WTC11 (cell line): ENCODE data around the gene TTI1.

Experiments
- SMAD4 ChIP-seq: sonication (generic); formaldehyde crosslinking; IDR thresholded peaks from 2 replicates; pipeline ENCODE4 v1.8.0; 2022; ENCODE audit warnings: mild to moderate bottlenecking, missing genetic modification reagents
- TF ChIP-seq, protein P1 (sequence below): fragments of 200-600 bp; IDR thresholded peaks from 2 replicates; pipeline ENCODE4 v1.8.0; 2022; ENCODE audit warnings: antibody characterized with exemption

- no peak for TF ChIP-seq SMAD4 (CRISPR knock-in tag)
- TF ChIP-seq, protein P1, sequence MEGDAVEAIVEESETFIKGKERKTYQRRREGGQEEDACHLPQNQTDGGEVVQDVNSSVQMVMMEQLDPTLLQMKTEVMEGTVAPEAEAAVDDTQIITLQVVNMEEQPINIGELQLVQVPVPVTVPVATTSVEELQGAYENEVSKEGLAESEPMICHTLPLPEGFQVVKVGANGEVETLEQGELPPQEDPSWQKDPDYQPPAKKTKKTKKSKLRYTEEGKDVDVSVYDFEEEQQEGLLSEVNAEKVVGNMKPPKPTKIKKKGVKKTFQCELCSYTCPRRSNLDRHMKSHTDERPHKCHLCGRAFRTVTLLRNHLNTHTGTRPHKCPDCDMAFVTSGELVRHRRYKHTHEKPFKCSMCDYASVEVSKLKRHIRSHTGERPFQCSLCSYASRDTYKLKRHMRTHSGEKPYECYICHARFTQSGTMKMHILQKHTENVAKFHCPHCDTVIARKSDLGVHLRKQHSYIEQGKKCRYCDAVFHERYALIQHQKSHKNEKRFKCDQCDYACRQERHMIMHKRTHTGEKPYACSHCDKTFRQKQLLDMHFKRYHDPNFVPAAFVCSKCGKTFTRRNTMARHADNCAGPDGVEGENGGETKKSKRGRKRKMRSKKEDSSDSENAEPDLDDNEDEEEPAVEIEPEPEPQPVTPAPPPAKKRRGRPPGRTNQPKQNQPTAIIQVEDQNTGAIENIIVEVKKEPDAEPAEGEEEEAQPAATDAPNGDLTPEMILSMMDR = no peak
Measured at GRCh38 chr20:37943501-37944455, 89.5 kb downstream of the TTI1 start.
